ENCODE results near the gene TBC1D1. TPM values are rescaled to one million over a fixed set of nuclear protein-coding genes. Genes with fewer than 3 reads are reported as not detected.

Gene TBC1D1
- total and polyA plus RNA-seq, 4 experiments from 2014 or later, result 15.3 to 46.7 (median 34.3) TPM

DNA sequence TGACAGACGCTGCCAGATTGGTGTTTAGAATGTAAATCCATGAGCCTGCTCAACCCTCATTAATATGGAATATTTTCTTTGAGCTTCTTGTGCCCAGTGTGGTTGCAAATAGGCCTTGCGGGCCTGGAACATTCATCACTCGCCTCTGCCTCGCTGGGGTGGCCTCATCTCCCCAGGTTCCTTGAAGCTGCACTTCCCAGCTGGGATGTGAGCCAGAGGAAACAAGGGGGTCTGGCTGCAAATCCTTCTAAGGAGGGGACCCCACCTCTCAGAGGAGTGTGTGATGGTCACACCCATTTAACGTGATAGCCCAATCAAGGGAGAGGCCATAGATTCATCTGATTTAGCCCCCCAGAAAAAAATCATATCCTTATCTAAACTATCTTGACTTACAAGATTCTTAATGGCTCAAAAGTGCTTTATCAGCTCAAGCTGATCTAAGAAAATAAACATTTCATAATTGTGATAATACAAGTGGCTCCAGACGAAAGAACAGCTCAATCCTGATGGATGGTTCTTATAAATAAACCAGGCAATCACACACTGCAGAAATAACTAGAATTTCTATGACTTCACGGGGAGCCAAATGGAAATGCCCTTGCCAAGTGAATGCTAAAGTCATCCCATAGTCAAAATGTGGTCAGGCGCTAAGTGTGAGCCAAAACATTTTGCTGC, 259.2 kb downstream of the TBC1D1 start:
- Mint-ChIP-seq H3K36me3 (no peaks in the 10 kb centered on the region), H3K27ac (no peak overlapping the region), H3K4me1 (peaks cover 0 to 26% (median 16%) of the 10 kb centered on the region in 4 donors), H3K9me3 (peaks cover 0 to 2% (median 0%) of the 10 kb centered on the region in 8 donors), H3K4me3 (no peak overlapping the region), H3K27me3 (peaks cover 0 to 2% of the 10 kb centered on the region in 2 donors)
- H3K27me3 ChIP-seq (ENCODE audit: insufficient read depth, low read length), result no peaks in the 10 kb centered on the region
- no peak overlapping the region for H3K27ac ChIP-seq (ENCODE audit: low read depth, low read length)
- ChIA-PET POLR2A (ENCODE audit: partially characterized antibody) (no interaction called here), CTCF (ENCODE audit: partially characterized antibody) (interaction anchor here (0.7 to 0.9 kb wide), 2 partner anchors 577 to 580 kb away, joined by 3 read pairs; no protein-coding TSS in a partner anchor)
- intact Hi-C loops (cut with micrococcal nuclease), result no loop called here
- peaks cover 23% of the 10 kb centered on the region for H3K4me1 ChIP-seq (ENCODE audit: insufficient read depth, low read length)
- no peaks in the 10 kb centered on the region for H3K9me3 ChIP-seq (ENCODE audit: control insufficient read depth in 1 of 2, low read length in 2 of 2)
- H3K36me3 ChIP-seq (ENCODE audit: insufficient read depth, low read length), result no peaks in the 10 kb centered on the region
- no peak overlapping the region for H3K4me3 ChIP-seq (ENCODE audit: low read length in 2 of 2)
- DNase-seq, result no peak

DNA sequence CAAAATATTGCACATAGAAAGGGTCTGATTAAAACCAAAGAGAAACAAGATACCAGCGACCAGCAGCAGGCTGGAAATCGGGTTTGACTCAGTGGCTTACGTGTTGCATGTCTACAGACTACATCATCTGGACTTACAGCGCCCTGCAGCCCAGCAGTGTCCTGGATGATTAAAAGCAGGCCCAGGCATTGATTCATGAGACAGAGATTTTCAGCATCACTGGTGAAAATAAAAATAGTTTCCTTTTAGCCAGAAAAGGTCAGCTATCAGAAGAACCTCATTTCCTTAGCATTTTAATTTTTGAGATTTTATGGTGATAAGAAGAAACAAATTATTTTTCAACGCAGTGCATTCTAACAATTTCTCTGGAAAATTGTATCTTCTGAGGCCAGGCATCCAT, 259.9 kb downstream of the TBC1D1 start:
- Histone ChIP-seq H3K4me3 (ENCODE audit: low read length in 2 of 2) (no peak overlapping the region), H3K4me1 (ENCODE audit: insufficient read depth, low read length) (peaks cover 29% of the 10 kb centered on the region), H3K9me3 (ENCODE audit: control insufficient read depth in 1 of 2, low read length in 2 of 2) (no peaks in the 10 kb centered on the region), H3K36me3 (ENCODE audit: insufficient read depth, low read length) (no peaks in the 10 kb centered on the region), H3K27me3 (ENCODE audit: insufficient read depth, low read length) (no peaks in the 10 kb centered on the region), H3K27ac (ENCODE audit: low read depth, low read length) (no peak overlapping the region)
- Mint-ChIP-seq H3K27ac (no peak overlapping the region), H3K9me3 (peaks cover 0 to 2% (median 0%) of the 10 kb centered on the region in 8 donors), H3K27me3 (peaks cover 0 to 2% of the 10 kb centered on the region in 2 donors), H3K4me3 (no peak overlapping the region), H3K36me3 (no peaks in the 10 kb centered on the region), H3K4me1 (peaks cover 0 to 33% (median 22%) of the 10 kb centered on the region in 4 donors)
- ChIA-PET POLR2A (ENCODE audit: partially characterized antibody) (no interaction called here), CTCF (ENCODE audit: partially characterized antibody) (no interaction called here)
- intact Hi-C loops (cut with micrococcal nuclease), result no loop called here
- no peak for DNase-seq

DNA sequence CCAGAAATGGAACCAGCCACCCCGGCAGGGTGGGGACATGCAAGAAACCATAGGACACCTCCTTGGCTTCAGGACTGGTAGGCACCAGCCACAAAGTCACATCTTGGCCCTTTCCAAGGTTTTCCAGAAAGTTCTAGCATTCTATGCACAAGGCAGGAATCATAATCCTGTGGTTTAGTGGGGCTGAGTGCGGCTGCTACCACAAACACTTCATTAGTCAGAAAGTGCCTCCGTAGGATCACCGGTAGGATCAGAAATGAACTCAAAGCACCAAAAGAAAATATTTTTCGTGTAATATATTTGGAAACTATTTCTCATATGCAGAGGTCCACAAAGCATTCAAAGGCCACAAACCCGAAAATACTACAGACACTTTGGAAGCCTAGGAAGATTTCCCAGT, 261.0 kb downstream of the TBC1D1 start:
- Mint-ChIP-seq H3K4me1 (peaks cover 0 to 41% (median 29%) of the 10 kb centered on the region in 4 donors), H3K36me3 (no peaks in the 10 kb centered on the region), H3K9me3 (peaks cover 0 to 4% (median 0%) of the 10 kb centered on the region in 8 donors), H3K27me3 (peaks cover 0 to 2% of the 10 kb centered on the region in 2 donors), H3K4me3 (no peak overlapping the region), H3K27ac (no peak overlapping the region)
- intact Hi-C loops (cut with micrococcal nuclease), result no loop called here
- Histone ChIP-seq H3K36me3 (ENCODE audit: insufficient read depth, low read length) (no peaks in the 10 kb centered on the region), H3K27ac (ENCODE audit: low read depth, low read length) (no peak overlapping the region), H3K4me1 (ENCODE audit: insufficient read depth, low read length) (peaks cover 38% of the 10 kb centered on the region), H3K4me3 (ENCODE audit: low read length in 2 of 2) (no peak overlapping the region), H3K9me3 (ENCODE audit: control insufficient read depth in 1 of 2, low read length in 2 of 2) (no peaks in the 10 kb centered on the region), H3K27me3 (ENCODE audit: insufficient read depth, low read length) (no peaks in the 10 kb centered on the region)
- CTCF ChIA-PET (ENCODE audit: partially characterized antibody), result interaction anchor here (1.0 kb wide), 1 partner anchor 19 kb away, joined by 3 read pairs; no protein-coding TSS in a partner anchor
- POLR2A ChIA-PET (ENCODE audit: partially characterized antibody), result interaction anchor here (1.3 kb wide), 1 partner anchor 9 kb away, joined by 4 read pairs; no protein-coding TSS in a partner anchor
- DNase-seq, result no peak

DNA sequence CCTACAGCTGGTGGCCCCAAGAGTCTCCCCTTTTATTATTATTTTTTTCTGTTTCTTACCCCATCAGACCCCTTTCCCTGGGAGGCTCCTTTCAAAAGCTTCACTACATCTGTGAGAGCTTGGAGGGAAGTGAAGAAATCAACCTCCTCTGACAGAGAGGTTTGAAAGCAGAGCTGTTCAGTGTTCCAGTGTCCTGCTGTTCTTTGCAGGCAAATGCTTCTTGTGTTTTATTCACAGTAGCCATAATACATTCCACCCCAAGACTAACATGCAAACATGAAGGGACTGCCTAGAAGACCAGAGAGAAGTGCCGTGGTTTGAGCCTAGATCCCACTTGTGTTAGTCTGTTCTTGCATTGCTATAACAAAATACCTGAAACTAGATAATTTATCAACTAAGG, 261.4 kb downstream of the TBC1D1 start:
- Mint-ChIP-seq H3K9me3 (peaks cover 0 to 4% (median 0%) of the 10 kb centered on the region in 8 donors), H3K4me3 (no peak overlapping the region), H3K27me3 (peaks cover 0 to 2% of the 10 kb centered on the region in 2 donors), H3K4me1 (peaks cover 0 to 45% (median 32%) of the 10 kb centered on the region in 4 donors), H3K36me3 (no peaks in the 10 kb centered on the region), H3K27ac (peak overlapping the region in 4 of 7 donors; percentile 58 to 81 (median 69))
- H3K9me3 ChIP-seq (ENCODE audit: control insufficient read depth in 1 of 2, low read length in 2 of 2), result no peaks in the 10 kb centered on the region
- ChIA-PET CTCF (ENCODE audit: partially characterized antibody) (interaction anchor here (1.0 to 1.1 kb wide), 2 partner anchors 20 to 27 kb away, joined by 3 to 5 read pairs; no protein-coding TSS in a partner anchor), POLR2A (ENCODE audit: partially characterized antibody) (interaction anchor here (1.3 kb wide), 1 partner anchor 9 kb away, joined by 4 read pairs; no protein-coding TSS in a partner anchor)
- H3K4me3 ChIP-seq (ENCODE audit: low read length in 2 of 2), result no peak overlapping the region
- no peak for DNase-seq
- intact Hi-C loops (cut with micrococcal nuclease), result no loop called here
- H3K4me1 ChIP-seq (ENCODE audit: insufficient read depth, low read length), result peaks cover 41% of the 10 kb centered on the region
- H3K27me3 ChIP-seq (ENCODE audit: insufficient read depth, low read length), result no peaks in the 10 kb centered on the region
- H3K27ac ChIP-seq (ENCODE audit: low read depth, low read length), result no peak overlapping the region
- no peaks in the 10 kb centered on the region for H3K36me3 ChIP-seq (ENCODE audit: insufficient read depth, low read length)

DNA sequence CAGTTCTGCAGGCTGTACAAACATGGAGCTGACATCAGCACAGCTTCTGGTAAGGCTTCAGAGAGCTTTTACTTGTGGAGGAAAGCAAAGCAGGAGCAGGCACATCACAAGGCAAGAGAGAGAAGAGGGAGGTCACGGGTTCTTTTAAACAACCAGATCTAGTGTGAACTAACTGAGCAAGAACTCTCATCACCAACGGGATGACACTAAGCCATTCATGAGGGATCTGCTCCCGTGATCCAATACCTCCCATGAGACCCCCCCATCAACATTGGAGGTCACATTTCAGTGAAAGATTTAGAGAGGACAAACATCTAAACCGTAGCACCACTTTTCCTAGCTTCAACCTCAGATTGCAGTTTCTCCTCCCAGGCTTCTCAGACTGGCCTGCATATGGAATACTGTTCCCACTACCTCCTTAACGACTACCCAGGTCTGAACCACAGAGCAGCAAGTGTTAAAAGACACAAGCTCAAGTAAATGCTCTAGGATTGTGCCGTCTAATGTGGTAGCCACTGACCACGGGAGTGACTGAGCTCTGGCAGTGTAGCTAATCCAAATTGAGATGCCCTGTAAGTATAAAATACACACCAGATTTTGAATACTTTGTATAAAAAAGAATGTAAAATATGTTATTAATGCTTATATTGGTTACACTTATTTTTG, 262.0 kb downstream of the TBC1D1 start:
- Histone ChIP-seq H3K4me1 (ENCODE audit: insufficient read depth, low read length) (peaks cover 42% of the 10 kb centered on the region), H3K27me3 (ENCODE audit: insufficient read depth, low read length) (no peaks in the 10 kb centered on the region), H3K27ac (ENCODE audit: low read depth, low read length) (no peak overlapping the region), H3K36me3 (ENCODE audit: insufficient read depth, low read length) (no peaks in the 10 kb centered on the region), H3K4me3 (ENCODE audit: low read length in 2 of 2) (no peak overlapping the region), H3K9me3 (ENCODE audit: control insufficient read depth in 1 of 2, low read length in 2 of 2) (no peaks in the 10 kb centered on the region)
- Mint-ChIP-seq H3K4me3 (no peak overlapping the region), H3K9me3 (peaks cover 0 to 3% (median 0%) of the 10 kb centered on the region in 8 donors), H3K27ac (peak overlapping the region in 4 of 7 donors; percentile 58 to 81 (median 69)), H3K4me1 (peaks cover 0 to 50% (median 36%) of the 10 kb centered on the region in 4 donors), H3K27me3 (peaks cover 0 to 2% of the 10 kb centered on the region in 2 donors), H3K36me3 (no peaks in the 10 kb centered on the region)
- DNase-seq, result no peak
- ChIA-PET POLR2A (ENCODE audit: partially characterized antibody) (interaction anchor here (0.5 to 1.3 kb wide), 2 partner anchors 8 to 33 kb away, joined by 3 to 4 read pairs; no protein-coding TSS in a partner anchor), CTCF (ENCODE audit: partially characterized antibody) (interaction anchor here (0.9 to 1.1 kb wide), 3 partner anchors 20 to 578 kb away, joined by 3 to 5 read pairs (median 3); no protein-coding TSS in a partner anchor)
- intact Hi-C loops (cut with micrococcal nuclease), result no loop called here

DNA sequence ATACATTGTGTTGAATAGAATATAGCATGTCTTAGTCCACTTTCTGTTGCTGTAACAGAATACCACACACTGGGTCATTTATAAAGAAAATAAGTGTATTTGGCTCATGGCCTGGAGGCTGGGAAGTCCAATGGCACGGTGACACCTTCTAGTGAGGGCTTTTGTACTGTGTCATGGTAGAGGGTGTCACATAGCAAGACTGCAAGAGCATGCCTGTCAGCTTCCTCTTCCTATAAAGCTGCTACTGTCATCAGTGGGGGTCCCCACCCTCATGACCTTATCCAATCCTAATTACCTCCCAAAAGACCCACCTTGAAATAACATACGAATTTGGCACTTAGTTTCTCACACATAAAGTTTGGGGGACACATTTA, 262.5 kb downstream of the TBC1D1 start:
- no peak overlapping the region for H3K4me3 ChIP-seq (ENCODE audit: low read length in 2 of 2)
- Mint-ChIP-seq H3K9me3 (peaks cover 0 to 3% (median 0%) of the 10 kb centered on the region in 8 donors), H3K4me1 (peaks cover 0 to 56% (median 37%) of the 10 kb centered on the region in 4 donors), H3K27ac (peak overlapping the region in 3 of 7 donors; percentile 4 to 83 (median 70)), H3K36me3 (peaks cover 0 to under 1% of the 10 kb centered on the region in 2 donors), H3K27me3 (peaks cover 0 to 2% of the 10 kb centered on the region in 2 donors), H3K4me3 (peak overlapping the region in 1 of 8 donors; percentile 46)
- intact Hi-C loops (cut with micrococcal nuclease), result no loop called here
- no peaks in the 10 kb centered on the region for H3K9me3 ChIP-seq (ENCODE audit: control insufficient read depth in 1 of 2, low read length in 2 of 2)
- H3K27ac ChIP-seq (ENCODE audit: low read depth, low read length), result no peak overlapping the region
- ChIA-PET CTCF (ENCODE audit: partially characterized antibody) (interaction anchor here (0.9 to 1.1 kb wide), 2 partner anchors 26 to 577 kb away, joined by 3 to 5 read pairs; no protein-coding TSS in a partner anchor), POLR2A (ENCODE audit: partially characterized antibody) (interaction anchor here (0.5 to 3.9 kb wide), 2 partner anchors 20 to 34 kb away, joined by 3 to 29 read pairs; no protein-coding TSS in a partner anchor)
- no peak for DNase-seq
- H3K36me3 ChIP-seq (ENCODE audit: insufficient read depth, low read length), result no peaks in the 10 kb centered on the region
- peaks cover 42% of the 10 kb centered on the region for H3K4me1 ChIP-seq (ENCODE audit: insufficient read depth, low read length)
- no peaks in the 10 kb centered on the region for H3K27me3 ChIP-seq (ENCODE audit: insufficient read depth, low read length)

Measured in CD4-positive, alpha-beta memory T cell (primary cell).